ENCODE data around the gene SLC6A14.

- TF ChIP-seq CTCF (conservative IDR thresholded peaks at IDR 0.05; ENCODE audit: low read depth in 2 of 2) (no peak), EZH2 (IDR thresholded peaks at IDR 0.05; ENCODE audit: low read depth, unreplicated experiment) (no peak), POLR2AphosphoS5 (IDR thresholded peaks at IDR 0.05; ENCODE audit: low read depth) (no peak), ETS1 (IDR thresholded peaks at IDR 0.05) (no peak), EZH2phosphoT487 (IDR thresholded peaks at IDR 0.05; ENCODE audit: unreplicated experiment) (no peak), CREB1 (CRISPR knock-in tag; IDR thresholded peaks at IDR 0.05; ENCODE audit: low read depth) (no peak), STAT1 (IDR thresholded peaks at IDR 0.05; ENCODE audit: unreplicated experiment) (no peak), REST (IDR thresholded peaks at IDR 0.05; ENCODE audit: unreplicated experiment) (no peak), JUNB (IDR thresholded peaks at IDR 0.05; ENCODE audit: unreplicated experiment) (no peak)
Observed at GRCh38 chrX:116435597-116435996, 809 bp upstream of the SLC6A14 start.

Data from GM23338 (cell line).